HG03196 (cell line): ENCODE measurements around the gene DCST1.

Experiments used
- ATAC-seq: cut with Tn5 transposase; IDR thresholded peaks from one replicate; pipeline ENCODE4 v1.9.1; 2021; ENCODE audit not compliant: unreplicated experiment

Gene DCST1

DNA sequence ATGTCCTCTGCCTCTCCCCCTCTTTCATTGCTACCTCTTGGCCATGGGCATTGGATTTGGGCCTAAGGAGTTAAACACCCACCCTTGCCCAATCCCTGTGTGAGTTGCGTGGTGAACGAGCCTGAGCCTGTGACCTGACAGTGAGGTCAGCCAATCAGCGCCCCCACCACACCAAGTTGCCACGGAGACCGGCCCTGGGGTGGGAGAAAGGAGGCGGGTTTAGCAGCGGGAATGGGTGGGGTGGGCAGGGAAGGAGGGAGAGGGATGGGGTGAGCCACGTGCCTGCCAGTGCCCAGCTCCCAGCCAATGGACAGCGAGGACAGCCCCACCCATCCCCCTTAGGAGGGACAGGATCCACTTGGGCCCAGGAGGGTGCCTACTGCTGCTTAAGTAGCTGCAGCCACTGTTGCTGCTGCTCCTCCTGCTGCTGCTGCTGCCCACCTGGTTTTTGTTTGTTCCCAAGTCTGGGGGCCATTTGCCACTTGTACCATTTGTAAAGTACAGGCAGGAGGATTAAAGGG lies 21.5 kb upstream of the DCST1 start:
- ATAC-seq, result no peak

DNA sequence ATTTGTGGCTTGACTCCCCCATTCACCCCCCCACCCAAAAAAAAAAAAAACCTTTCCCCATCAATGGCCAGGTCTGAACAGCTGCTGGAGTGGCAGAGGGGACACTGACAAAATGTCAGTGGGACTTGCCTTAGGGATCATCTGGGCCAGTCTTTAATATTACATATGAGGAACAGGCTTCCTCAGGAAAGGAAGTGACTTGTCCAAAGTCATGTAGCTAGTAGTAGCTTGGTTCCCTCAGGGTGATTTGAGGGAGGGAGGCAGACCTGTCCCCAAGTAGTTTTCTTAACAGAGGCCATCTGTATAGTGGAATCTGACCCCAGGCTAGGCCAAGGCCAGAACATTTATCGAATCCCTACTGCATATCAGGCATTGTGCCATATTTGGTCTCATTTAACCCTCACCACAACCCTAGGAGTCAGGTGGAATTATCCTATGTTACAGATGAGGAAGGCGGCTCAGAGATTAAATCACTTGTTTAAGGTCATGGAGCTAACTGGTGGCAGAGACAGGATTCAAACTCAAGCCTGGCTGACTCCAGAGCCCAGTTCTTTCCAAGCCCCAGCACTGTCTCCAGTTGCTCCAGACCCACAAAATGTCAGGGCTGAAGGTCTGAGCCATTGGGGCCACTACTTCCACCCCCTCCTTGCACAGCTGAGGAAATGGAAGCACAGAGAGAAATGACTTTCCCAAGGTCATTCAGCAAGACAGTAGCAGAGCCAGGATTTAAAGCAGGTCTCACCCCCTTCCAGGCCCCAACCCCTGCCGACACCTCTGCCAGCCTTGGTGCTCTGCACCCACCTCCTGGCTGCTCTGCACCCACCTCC lies 20.6 kb upstream of the DCST1 start:
- no peak for ATAC-seq

DNA sequence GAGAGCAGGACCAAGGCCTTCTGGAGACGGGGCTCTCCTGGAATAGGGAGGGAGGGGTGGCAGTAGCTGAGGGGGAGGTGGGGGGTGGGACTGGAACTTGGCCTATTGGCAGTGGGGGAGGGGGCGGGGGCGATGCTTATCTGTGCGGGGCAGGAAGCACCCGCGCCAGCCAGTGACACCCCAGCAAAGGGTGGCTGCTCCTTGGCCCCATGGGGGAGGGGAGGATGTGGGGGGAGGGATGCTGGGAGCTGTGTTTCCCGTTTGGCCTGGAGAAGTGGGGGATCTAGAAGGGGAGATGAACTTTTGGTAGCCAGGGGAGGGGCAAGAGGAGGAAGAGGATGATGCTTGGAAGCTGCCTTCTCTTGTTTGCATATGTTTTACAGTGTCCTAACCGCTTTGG lies 20.0 kb upstream of the DCST1 start:
- no peak for ATAC-seq

DNA sequence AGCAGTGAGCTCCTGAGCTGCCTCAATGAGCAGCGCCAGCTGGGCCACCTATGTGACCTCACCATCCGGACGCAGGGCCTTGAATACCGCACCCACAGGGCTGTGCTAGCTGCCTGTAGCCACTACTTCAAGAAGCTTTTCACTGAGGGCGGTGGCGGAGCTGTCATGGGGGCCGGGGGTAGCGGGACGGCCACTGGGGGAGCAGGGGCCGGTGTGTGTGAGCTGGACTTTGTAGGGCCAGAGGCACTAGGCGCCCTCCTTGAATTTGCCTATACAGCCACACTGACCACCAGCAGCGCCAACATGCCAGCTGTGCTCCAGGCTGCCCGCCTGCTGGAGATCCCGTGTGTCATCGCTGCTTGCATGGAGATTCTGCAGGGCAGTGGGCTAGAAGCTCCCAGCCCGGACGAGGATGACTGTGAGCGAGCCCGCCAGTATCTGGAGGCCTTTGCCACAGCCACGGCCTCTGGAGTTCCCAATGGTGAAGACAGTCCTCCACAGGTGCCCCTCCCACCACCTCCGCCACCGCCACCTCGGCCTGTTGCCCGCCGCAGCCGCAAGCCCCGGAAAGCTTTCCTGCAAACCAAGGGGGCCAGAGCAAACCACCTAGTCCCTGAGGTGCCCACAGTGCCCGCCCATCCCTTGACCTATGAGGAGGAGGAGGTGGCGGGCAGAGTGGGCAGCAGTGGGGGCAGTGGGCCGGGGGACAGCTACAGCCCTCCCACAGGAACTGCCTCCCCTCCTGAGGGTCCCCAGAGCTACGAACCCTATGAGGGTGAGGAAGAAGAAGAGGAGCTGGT lies 18.7 kb upstream of the DCST1 start:
- ATAC-seq, result no peak

- no peak for ATAC-seq
These were observed 17.9 kb upstream of the DCST1 start for GRCh38 chr1:155015527-155016230.

DNA sequence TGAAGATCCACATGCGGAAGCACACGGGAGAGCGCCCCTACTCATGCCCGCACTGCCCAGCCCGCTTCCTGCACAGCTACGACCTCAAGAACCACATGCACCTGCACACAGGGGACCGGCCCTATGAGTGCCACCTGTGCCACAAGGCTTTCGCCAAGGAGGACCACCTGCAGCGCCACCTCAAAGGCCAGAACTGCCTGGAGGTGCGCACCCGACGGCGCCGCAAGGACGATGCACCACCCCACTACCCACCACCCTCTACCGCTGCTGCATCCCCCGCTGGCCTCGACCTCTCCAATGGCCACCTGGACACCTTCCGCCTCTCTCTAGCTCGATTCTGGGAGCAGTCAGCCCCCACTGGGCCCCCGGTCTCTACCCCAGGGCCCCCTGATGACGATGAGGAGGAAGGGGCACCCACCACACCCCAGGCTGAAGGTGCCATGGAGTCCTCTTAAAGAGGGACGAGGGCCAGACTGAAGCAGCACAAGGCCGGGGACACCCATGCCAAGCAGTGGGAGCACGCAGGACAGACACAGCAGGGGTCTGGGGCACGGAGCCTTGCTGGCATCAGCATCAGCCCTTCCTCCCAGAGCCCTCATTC lies 17.3 kb upstream of the DCST1 start:
- ATAC-seq, result no peak

- ATAC-seq, result peak; percentile 63
These were observed 16.3 kb upstream of the DCST1 start for GRCh38 chr1:155017041-155017945.

- ATAC-seq, result no peak
These were observed 15.7 kb upstream of the DCST1 start for GRCh38 chr1:155017946-155018316.

- ATAC-seq, result no peak
These were observed 14.8 kb upstream of the DCST1 start for GRCh38 chr1:155018617-155019348.

DNA sequence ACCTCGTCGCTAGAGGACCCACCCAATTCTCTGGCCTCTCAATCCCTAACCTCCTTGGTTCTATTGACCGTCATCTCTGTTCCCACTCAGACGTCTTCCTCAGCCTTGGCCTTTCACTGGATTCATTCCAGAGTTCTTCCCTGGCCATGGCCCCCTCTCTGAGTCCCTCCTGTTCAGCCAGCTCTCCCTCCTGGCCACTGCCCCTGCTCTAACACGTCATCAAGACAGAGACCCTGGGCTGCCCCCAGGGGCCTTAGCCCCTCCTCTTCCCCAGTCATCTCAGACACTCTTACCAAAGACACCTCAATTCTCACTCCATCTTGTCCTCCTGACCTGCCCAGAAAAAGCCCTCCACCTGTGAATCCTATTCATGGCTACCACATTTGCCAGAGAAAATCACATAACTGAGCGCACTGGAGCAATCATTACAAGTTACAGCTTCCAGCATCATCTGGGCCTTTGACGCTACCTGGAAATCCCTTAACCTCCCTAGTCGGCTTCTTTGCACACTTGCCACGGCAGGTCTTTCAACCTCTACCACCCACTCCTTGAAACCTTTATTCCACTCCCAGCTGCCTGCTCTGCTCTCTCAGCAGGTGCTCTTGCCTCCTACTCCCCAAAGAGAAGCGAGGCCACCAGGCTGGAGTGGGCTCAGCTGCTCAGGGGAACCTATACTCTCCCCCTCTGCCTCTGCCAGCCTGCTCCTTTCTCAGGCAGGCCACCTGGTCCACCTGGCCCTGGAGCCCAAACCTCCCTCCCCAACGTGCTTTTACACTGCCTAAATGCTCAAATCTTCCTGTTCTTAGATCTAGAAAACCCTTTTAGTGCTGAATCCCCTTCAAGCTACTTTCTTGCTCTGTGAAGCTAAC lies 14.0 kb upstream of the DCST1 start:
- no peak for ATAC-seq

- no peak for ATAC-seq
These were observed 11.3 kb upstream of the DCST1 start for GRCh38 chr1:155022136-155022926.

DNA sequence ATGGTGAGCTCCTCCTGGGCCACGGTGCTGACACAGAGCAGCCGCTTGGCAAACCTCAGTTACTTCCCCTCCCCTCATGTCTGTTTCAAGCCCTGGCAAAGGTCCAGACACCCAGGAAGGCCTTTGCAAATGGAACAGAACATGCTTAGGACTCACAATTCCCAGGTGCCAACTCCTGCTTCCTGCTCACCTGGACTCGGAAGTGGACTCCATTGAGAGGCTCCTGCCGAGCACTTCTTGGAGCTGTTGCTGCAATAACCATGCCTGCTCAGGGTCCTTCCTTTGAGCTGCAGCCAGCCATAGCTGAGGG lies 10.7 kb upstream of the DCST1 start:
- ATAC-seq, result no peak

GRCh38 chr1:155023627-155024026 lies 10.0 kb upstream of the DCST1 start:
- ATAC-seq, result no peak

- ATAC-seq, result no peak
These were observed 9.3 kb upstream of the DCST1 start for GRCh38 chr1:155024315-155024714.

DNA sequence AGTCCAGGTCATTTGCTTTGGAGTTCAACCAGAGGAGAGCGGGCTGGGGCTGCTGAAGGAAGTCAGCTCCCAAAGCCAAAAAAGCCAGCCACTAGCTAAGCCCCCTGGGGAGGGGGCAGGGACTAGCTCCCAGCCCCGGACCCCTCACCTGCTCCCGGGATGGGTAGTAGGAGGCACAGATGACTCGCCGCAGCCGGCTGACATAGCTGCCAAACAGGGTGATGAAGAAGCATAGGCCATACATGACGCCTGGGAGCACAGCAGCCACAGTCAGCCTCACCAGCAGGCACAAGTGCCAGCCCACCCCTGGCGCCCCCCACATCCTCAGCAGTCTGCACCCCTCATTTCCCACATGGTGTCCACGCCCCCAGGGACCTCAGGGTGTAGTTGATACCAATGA lies 7.5 kb upstream of the DCST1 start:
- no peak for ATAC-seq

DNA sequence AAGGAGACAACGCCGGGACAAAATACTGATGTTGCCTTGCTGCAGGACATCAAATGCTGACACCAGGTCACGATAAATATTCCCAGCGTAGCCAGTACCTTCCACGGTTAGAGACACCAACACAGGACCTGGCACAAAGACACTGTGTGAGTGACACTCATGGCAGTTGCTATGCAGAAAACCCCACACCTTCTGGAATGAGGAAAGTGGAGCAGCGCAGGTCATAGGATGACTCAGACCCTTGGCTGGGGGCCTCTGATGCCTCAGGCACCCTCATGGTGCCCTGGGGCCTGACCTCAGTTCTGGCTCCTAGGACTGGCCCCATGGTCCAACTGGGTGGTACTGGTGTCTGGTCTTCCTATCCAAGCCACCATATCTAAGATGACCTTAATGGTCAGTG lies 7.0 kb upstream of the DCST1 start:
- ATAC-seq, result no peak

GRCh38 chr1:155029513-155030242 lies 3.9 kb upstream of the DCST1 start:
- ATAC-seq, result no peak
